NCI-H748 (cell line): ENCODE measurements around the gene CCDC9B.

Source experiments
- DNase-seq: peaks from one replicate; lab custom pipeline; 2025; ENCODE audit not compliant: unreplicated experiment; lab: John Stamatoyannopoulos, UW

The CCDC9B gene

DNA sequence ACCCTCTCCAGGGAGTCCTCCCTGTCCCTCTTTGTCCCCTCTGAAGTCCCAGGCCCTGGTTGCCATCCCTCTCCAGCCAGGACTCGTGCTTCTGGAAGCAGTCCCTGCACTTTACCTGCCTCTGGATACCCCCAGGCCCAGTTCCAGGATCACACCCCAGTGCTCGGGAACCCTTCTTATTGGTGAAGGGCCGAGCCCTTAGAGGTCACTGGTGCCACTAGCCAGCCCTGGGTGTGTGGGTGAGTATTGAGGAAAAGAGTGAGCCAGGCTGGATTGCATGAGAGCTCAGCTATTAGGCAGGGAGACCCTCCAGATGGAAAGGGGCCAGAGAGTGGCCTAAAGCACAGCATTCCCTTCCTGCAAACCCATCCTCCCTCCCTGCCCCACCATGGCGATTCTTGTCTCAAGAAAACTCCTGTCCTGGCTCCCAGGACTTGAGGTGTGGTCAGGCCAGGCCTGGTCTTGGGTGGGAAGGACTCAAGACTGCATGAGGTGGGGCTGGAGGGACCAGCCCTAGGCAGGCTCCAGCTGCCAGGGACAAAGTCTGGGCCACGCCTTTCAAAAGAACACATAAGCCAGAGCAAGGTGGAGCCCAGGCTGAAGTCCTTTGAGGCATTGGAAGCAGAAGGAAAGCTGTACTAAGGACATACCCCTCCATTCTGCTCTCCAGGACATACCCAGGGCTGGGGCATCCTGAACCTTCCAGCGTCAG, 5.3 kb upstream of the CCDC9B start:
- DNase-seq: no peak

DNA sequence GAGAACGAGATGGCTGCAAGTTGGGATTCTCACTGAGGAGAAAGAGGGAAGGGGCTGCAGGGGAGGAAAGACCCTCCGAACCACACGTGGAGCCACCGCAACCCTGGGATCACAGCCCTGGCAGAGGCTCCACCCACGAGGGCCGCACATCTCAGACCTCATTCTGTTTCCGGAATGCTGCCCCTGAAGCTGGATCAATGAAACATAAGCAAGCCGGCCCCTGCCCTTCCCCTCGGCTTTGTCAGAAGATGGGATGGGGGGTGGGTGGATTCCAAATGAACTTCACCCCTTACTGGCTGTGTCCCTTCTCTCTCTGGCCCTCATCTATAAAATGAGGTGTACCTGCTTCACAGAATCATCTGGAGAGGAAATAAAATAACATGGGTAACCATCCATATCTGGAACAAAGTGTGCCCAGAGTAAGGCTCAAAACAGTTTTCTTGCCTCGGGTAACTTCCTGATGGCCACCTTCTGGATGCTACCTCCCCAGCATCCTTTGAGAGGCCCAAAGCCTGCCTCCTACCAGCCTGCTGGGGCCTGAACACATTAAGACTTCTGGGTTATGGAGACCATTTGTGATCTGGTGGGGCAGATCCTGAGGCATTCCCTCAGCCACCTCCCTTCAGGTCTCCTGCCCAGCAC, 4.6 kb upstream of the CCDC9B start:
- no peak for DNase-seq

DNA sequence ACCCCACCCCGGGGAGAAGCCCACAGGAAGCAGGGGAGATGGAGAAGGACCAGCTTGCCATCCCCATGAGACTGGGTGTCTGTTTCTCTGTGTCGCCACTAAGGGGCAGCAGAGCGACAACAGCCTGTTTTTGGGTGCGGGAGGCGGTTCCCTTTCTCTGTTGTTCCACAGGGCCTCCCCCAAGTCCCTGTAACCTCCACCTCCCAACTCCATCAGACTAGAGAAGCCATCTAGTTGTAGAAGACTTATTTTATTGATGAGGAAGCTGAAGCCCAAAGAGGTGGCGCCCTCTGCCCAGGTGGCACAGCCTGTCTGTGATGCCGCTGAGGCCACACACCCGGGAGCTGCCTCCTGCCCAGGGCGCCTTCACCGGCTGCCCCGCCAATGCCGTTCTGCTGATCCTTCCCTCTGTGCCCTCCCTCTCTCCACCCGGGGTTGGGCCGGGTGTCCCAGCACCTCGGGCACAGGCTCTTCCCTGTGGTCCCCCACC, 3.9 kb upstream of the CCDC9B start:
- DNase-seq: peak; percentile 42

- no peak for DNase-seq
These were observed 3.5 kb upstream of the CCDC9B start for GRCh38 chr15:40344217-40344616.

DNA sequence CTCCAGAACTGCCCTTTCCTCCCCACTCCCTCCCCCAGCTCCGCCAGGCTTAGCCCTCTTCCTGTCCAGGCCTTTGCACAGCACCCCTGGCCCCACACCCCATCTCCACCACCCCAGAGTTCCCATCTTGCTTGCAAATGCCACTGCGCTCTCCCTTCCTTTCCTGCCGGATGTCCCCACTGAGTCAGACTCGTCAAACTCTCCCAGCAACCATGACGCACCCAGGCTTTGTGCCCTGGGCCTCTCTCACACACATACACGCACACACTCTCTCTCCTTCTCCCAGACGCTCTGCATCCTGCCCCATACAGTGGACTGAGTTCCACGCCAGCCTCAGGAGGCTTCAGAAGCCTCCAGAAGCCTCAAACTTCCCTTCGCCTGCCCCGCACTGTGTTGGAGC, 2.8 kb upstream of the CCDC9B start:
- no peak for DNase-seq

- DNase-seq: no peak
These were observed 1.9 kb upstream of the CCDC9B start for GRCh38 chr15:40342416-40343320.

DNA sequence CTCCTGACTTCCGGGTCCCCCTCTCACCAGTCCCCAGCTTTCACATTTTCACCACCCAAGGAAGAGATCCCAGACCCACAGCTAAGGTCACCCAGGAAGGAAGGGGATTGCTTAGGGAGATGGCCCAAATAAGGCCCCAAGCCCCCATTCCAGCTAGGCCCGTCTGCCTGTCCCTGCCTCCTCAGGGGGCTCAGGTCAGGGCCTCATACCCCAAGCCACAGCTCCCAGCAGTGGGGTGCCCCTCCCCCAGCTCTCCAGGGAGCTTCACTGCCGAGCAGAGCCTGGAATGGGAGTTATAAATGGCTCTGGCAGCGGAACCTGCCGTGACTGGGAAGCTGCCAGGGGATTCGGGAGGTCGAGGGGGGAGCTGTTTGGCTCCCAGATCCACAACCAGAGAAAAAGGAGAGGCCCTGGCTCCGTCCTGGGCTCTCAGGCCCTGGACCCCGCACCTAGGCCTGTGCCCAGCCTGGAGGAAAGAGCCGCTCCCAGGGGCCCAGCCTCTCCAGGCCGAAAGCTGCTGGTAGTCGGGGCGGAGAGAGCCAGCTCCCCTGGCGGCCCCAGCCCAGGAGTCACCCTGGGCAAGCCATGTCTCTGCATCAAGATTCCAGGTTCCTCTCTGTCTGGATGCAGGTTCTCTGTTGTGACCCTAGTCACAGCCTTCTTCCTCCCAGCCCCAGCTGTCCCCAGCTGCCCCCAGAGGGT, 550 bp downstream of the CCDC9B start:
- DNase-seq: no peak

GRCh38 chr15:40339621-40339945, 1.2 kb downstream of the CCDC9B start:
- DNase-seq: no peak

GRCh38 chr15:40338921-40339620, 1.7 kb downstream of the CCDC9B start:
- no peak for DNase-seq

GRCh38 chr15:40338041-40338657, 2.6 kb downstream of the CCDC9B start:
- DNase-seq: peak; percentile 62

DNA sequence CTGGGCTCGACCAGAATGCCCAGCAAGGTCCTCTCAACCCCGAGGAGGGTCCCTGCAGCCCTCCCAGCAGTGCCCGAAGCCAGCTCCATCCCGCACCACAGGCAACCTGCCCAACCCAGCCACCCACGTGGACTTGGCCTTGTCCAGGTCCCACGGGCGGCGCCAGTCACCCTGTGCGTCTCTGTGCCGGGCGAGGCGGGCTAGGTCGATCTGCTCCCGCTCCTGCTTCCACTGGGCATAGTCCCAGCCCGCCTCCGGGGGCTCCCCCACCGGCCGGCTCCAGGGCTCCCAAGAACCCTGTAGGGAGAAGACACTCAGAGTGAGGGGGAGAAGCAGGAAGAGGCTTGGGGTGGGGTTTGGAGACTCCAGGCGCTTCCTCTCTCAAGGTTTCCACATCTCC, 3.1 kb downstream of the CCDC9B start:
- DNase-seq: no peak

- no peak for DNase-seq
These were observed 4.0 kb downstream of the CCDC9B start for GRCh38 chr15:40336744-40337122.

DNA sequence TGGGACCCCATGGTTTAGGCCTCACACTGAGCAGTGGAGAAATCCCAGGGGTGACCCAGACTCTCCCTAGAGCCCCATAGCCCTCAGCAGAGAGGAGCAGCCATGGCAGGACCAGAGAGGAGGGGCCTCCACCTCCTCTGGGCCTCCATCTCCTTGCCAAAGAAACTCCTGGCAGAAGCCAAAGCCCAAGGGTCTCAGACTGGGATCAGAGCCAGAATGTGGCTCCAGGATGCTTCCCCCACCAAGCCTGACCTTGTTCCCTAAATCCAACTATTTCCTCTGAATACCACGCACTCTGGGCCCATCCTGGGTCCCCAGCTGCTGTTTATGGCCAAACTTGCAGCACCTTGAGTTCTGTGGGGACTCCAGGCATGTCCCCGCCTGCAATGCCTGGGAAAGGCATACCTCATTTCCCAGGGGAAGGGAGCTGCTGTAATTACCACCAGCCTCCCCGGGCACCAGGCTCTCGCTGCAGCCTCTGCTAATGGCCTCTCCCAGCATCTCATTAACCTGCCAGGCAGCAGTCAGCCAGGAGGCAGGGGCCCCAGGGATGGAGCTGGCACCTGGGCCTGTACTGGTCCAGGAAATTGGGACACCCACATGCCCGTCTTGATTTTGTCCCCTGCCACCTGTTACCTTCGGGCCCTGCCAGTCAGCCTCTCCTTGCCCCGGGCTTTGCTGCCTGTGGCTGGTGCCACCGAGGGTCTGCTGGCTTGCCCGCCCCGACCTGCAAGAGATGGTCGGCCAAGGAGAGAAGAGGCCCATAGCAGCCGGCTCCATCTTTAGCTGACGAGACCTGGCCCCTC, 4.6 kb downstream of the CCDC9B start:
- DNase-seq: no peak

- no peak for DNase-seq
These were observed 5.6 kb downstream of the CCDC9B start for GRCh38 chr15:40334941-40335795.

GRCh38 chr15:40334541-40334940, 6.2 kb downstream of the CCDC9B start:
- DNase-seq: no peak

GRCh38 chr15:40333922-40334492, 6.7 kb downstream of the CCDC9B start:
- DNase-seq: no peak

- no peak for DNase-seq
These were observed 8.5 kb downstream of the CCDC9B start for GRCh38 chr15:40332113-40332781.

DNA sequence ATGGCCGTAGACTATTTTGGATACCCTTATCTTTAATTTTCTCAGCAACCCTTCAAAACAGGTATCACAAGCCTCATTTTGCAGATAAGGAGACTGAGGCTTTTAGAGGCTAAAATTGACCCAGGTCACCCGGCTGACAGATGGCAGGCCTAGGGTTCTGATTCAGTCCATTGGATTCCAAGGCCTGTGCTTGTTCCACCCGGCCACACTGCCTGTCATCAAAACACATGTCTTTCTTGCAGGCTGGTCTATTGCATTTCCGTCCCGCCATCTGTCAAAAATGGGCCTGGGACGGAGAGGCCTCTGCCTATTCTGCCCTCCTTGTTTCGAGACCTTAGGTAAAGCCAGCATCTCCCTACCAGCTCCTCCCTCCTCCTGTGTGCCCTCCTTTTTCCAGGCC, 9.1 kb downstream of the CCDC9B start:
- no peak for DNase-seq
